Spinal cord (tissue), 10 donors: Measurements from ENCODE around the gene AARSD1. TPM values are rescaled to one million over a fixed set of nuclear protein-coding genes. Genes with fewer than 3 reads are reported as not detected.
"Not testable (repeated sequence)": the region's sequence is repeated elsewhere in the genome, so short reads cannot be mapped to it uniquely, and the experiment has no call there.

Experiments used
- DNase-seq, 6 donors: peaks; one replicate each; pipeline versions ENCODE4 v3.0.0 to v3.0.0-alpha.2; 2013 to 2015; ENCODE audit warnings: low spot score in 6 of 6, low read depth in 4 of 6
- H3K27ac ChIP-seq: one replicate; pipeline ENCODE4 v1.5.1; 2013; ENCODE audit warnings: low read depth, low read length, control low read depth
- H3K27me3 ChIP-seq: one replicate; pipeline ENCODE4 v1.6.1; 2013; ENCODE audit warnings: low read length; ENCODE audit not compliant: control insufficient read depth, insufficient read depth
- H3K36me3 ChIP-seq: one replicate; pipeline ENCODE4 v1.6.1; 2013; ENCODE audit warnings: low read length; ENCODE audit not compliant: control insufficient read depth, insufficient read depth
- H3K4me1 ChIP-seq: one replicate; pipeline ENCODE4 v1.6.1; 2013; ENCODE audit warnings: low read length; ENCODE audit not compliant: control insufficient read depth, insufficient read depth
- H3K4me3 ChIP-seq: one replicate; pipeline ENCODE4 v1.5.1; 2013; ENCODE audit warnings: low read depth, low read length, control low read depth
- H3K9me3 ChIP-seq: one replicate; pipeline ENCODE4 v1.6.1; 2013; ENCODE audit warnings: low read length; ENCODE audit not compliant: control insufficient read depth, insufficient read depth
- WGBS: methylation state at CpG from one replicate; pipeline ENCODE4 v1.1.5; 2013; ENCODE audit warnings: missing lambda C conversion rate; ENCODE audit not compliant: insufficient coverage; 5-methylcytosine and 5-hydroxymethylcytosine counted together
- polyA plus RNA-seq, 2 donors: library from polyadenylated mRNA; unstranded; fragments of 120-200 nt; gene quantifications; one replicate each; pipeline ENCODE4 v1.2.1, GENCODE V29; 2013; ENCODE audit not compliant: insufficient read length in 2 of 2
- total RNA-seq, 2 donors: library from RNA; depleted of rRNA in 1 of 2; stranded (reverse); fragments of 120-200 nt in 1 of 2; fragments of >200 nt in 1 of 2; gene quantifications; one replicate each; pipeline versions ENCODE4 v1.2.3 to v1.2.4, GENCODE V29; 2013 to 2014
- donor health status: healthy.

The AARSD1 gene
- total and polyA plus RNA-seq, 4 donors, result 20.8 to 91.2 (median 51.9) TPM

DNA sequence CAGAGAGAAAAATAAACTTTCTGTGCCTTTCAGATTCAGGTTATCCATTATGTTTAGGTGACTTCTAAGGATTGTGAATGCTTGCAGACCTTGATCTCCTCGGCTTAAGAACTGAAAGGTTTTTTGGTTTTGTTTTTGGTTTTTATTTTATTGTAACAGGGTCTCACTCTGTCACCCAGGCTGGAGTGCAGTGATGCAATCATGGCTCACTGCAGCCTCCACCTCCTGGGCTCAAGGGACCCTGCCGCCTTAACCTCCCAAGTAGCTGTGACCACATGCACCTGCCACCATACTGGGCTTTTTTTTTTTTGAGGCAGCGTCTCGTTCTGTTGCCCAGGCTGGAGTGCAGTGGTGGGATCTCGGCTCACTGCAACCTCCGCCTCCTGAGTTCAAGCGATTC is 40.8 kb downstream of the AARSD1 start:
- 93% methylated on average over 6 of the region's 7 CpGs for WGBS
- not testable (repeated sequence) for H3K36me3 ChIP-seq, H3K4me3 ChIP-seq, H3K27me3 ChIP-seq, H3K27ac ChIP-seq, DNase-seq, H3K9me3 ChIP-seq, H3K4me1 ChIP-seq

DNA sequence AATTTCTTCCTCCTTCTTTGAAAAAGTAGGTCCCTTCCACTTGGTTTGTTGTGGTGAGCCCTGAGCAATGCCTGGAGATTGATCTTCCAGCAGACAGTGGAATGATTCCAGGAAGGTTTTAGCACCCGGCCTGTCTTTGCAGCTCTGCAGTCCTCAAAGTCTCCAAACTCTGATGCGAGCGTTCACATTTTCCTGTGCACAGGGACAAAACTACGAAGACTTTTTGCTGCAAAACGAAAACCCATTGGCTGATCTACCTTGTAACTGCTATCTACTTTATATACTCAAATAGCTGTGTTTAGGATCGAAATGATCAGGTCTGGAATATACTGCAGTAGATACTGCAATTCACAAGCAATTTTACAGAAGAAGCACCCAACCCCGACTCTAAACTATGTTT is 42.0 kb downstream of the AARSD1 start:
- H3K27me3 ChIP-seq, result no peaks in the 10 kb centered on the region
- DNase-seq, result no peak
- WGBS, result 87% methylated on average over 4 of the region's 7 CpGs
- no peaks in the 10 kb centered on the region for H3K4me1 ChIP-seq
- H3K27ac ChIP-seq, result no peak overlapping the region
- H3K36me3 ChIP-seq, result no peaks in the 10 kb centered on the region
- H3K9me3 ChIP-seq, result no peaks in the 10 kb centered on the region
- H3K4me3 ChIP-seq, result no peak overlapping the region

DNA sequence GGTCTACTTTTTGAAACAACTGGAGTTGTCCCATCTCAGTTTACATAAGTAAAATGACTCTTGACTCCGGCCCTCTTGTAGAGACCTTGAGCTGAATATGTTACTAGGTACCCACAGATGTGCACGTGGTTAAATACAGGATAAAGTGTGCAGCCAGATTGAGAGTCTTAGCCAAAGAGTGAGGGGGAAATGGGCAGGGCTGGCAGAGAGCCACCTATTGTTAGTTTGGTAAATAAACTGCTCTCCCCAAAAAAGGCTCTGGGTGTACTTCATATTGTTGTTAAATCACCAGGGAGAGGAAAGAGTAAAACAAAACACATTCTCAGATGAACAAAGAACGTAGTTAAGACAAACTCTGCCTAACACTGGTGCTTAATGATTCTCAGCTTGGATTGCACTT is 43.3 kb downstream of the AARSD1 start:
- Histone ChIP-seq H3K36me3 (no peaks in the 10 kb centered on the region), H3K27ac (no peak overlapping the region), H3K4me3 (no peak overlapping the region), H3K9me3 (no peaks in the 10 kb centered on the region), H3K27me3 (no peaks in the 10 kb centered on the region), H3K4me1 (no peaks in the 10 kb centered on the region)
- peak in 1 of 6 donors; percentile 26 for DNase-seq
- WGBS, result 63% methylated on average over 2 of the region's 3 CpGs

DNA sequence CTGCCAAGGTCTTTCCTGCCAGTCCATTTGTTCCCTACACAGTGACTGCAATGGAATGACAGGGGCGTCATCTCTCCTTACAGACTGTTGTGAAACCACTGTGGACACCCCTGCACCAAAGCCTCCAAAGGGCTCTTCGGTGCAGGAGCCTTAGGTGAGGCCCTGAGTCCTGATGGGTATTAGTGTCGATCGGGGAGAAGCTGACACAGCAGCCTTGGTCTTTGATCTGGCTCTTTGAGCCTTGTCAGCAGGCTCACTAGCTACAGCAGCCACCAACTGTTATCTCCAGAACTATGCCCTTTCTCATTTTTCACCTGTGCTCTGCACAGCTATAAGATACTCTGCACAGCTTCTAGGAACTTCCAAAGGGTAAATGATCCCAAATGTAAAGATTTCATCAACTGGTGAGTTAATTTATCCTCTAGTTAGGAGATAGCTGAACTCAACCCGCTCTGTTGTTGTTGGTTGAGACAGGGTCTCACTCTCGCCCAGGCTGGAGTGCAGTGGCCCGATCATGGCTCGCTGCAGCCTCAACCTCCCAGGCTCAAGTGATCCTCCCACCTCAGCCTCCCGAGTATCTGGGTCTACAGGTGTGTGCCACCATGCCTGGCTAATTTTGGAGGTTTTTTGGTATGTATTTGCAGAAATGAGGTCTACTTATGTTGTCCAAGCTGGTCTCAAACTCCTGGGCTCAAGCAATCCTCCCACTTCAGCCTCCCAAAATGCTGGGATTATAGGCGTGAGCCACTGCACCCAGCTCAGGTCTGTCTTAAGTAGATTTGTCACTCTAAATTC is 44.0 kb downstream of the AARSD1 start:
- Histone ChIP-seq H3K27ac (no peak overlapping the region), H3K27me3 (no peaks in the 10 kb centered on the region), H3K36me3 (no peaks in the 10 kb centered on the region), H3K4me1 (no peaks in the 10 kb centered on the region), H3K4me3 (no peak overlapping the region), H3K9me3 (no peaks in the 10 kb centered on the region)
- WGBS, result 44% methylated on average over 4 of the region's 10 CpGs
- DNase-seq, result no peak

DNA sequence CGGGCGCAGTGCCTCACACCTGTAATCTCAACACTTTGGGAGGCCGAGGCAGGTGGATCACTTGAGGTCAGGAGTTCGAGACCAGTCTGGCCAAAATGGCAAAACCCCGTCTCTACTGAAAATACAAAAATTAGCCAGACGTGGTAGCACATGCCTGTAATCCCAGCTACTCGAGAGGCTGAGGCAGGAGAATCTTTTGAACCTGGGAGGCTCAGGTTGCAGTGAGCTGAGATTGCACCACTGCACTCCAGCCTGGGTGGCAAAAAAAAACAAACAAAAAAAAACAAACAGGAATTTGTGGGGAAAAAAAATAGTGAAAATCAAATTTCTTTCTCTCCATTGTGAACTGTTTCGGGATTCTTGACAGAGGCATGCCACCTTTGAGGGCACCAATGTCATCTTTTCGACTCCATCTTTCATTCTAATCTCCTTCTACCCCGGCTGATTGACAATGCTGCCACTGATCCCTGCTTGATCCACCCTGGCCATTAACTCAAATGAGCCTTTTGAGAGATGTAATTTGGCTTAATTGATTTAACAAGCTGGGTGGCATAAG is 44.7 kb downstream of the AARSD1 start:
- not testable (repeated sequence) for H3K27ac ChIP-seq, H3K9me3 ChIP-seq, H3K4me1 ChIP-seq, H3K36me3 ChIP-seq, H3K27me3 ChIP-seq, H3K4me3 ChIP-seq
- DNase-seq, result peak in 1 of 6 donors; percentile 3
- 58% methylated on average over 2 of the region's 10 CpGs for WGBS

DNA sequence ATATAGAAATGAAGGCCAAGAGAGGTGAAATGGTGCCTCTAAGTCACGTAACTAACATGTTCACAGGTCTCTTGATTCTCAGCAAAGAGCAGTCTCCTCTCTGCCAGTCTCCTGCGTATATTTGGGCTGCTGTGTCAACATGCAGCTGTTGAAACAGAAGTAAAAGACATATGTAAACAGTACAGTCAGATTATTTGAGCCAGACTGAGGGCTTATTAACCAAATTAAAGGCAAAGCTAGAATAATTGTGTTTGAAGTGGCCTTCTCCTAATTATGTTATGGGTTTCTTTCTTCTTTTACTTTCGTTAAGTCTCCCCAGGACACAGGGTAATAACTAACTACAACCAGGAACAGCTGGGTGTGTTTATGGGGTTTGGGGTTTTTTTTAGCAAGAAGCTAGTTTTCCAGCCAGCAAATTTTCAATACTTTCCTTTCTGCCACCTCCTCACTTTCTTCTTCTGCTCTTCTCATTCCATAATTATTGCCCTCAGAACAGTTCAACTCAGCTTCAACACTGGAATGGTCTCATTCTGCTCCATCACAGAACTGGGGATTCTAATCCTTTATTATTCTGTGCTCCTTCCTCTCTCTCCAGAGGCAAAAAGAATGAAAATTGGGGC is 45.2 kb downstream of the AARSD1 start:
- Histone ChIP-seq H3K36me3 (no peaks in the 10 kb centered on the region), H3K27ac (no peak overlapping the region), H3K4me1 (no peaks in the 10 kb centered on the region), H3K4me3 (no peak overlapping the region), H3K27me3 (no peaks in the 10 kb centered on the region), H3K9me3 (no peaks in the 10 kb centered on the region)
- DNase-seq, result no peak
- WGBS, result no CpG with 5 or more reads among the region's 3 CpGs

DNA sequence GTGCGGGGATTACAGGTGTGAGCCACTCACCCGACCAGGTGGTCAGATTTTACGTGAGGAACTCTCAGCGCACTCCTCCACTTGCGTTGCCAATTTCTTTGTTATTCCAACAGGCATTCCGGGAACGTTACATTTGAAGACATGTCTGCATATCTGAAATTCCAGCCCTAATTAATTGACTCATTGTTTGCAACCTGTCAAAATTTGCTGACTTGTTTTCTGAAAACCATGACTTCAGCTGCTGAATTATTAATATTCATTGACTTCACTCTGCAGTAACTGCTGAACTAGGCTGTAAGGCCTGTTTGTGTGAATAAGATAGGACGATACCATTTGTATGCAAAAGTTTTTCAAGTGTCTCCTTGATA is 47.0 kb downstream of the AARSD1 start:
- DNase-seq, result peak in 1 of 6 donors; percentile 6

DNA sequence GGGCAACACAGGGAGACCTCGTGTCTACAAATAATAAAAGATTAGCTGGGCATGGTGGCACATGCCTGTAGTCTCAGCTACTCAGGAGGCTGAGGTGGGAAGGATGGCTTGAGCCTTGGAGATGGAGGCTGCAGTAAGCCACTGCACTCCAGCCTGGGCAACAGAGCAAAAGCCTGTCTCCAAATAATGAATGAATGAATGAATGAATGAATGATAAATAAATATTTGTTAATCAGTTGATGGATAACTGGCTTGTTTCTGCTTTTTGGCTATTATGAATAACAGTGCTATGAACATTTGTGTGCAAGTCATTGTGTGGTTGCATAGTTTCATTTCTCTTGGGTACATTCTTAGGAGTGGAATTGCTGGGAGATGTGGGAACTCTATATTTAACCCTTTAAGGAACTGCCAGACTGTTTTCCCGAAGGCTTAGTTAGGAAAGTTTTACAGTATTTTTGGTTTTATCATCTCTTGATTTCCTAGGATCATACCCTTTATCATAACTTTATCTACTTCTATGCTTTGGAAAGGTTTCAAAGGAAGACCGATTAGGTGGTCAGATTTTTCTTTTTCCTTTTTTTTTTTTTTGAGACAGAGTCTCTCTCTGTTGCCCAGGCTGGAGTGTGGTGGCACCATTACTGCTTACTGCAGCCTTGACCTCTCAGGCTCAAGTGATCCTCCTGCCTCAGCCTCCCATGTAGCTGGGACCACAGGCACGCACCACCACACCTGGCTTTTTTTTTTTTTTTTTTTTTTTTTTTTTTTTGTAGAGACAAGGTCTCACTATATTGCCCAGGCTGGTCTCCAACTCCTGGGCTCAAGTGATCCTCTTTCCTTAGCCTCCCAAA is 47.6 kb downstream of the AARSD1 start:
- H3K4me1 ChIP-seq, H3K27me3 ChIP-seq, H3K9me3 ChIP-seq, H3K4me3 ChIP-seq, H3K36me3 ChIP-seq, DNase-seq, H3K27ac ChIP-seq: not testable (repeated sequence)
- 90% methylated on average over 2 of the region's 4 CpGs for WGBS

More for the DNA sequence above, 47.0 kb downstream of the AARSD1 start:
- H3K27ac ChIP-seq, result no peak overlapping the region
- H3K9me3 ChIP-seq, result no peaks in the 10 kb centered on the region
- no peaks in the 10 kb centered on the region for H3K36me3 ChIP-seq
- H3K4me1 ChIP-seq, result no peaks in the 10 kb centered on the region
- 69% methylated on average over 7 of the region's 8 CpGs for WGBS
- H3K4me3 ChIP-seq, result no peak overlapping the region
- no peaks in the 10 kb centered on the region for H3K27me3 ChIP-seq

DNA sequence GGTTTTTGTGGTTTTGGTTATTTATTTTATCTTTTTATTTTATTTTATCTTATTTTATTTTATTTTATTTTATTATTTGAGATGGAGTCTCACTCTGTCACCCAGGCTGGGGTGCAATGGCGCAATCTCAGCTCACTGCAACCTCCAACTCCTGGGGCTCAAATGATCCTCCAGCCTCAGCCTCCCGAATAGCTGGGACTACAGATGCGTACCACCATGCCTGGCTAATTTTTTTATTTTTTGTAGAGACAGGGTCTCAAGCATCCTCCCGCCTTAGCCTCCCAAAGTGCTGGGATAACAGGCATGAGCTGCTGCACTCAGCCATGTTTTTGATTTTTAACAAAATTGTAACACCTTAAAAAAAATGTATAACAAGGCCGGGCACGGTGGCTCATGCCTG is 49.0 kb downstream of the AARSD1 start:
- WGBS, result 93% methylated on average over 4 of the region's 6 CpGs
- not testable (repeated sequence) for H3K36me3 ChIP-seq

More for the DNA sequence above, 49.0 kb downstream of the AARSD1 start:
- not testable (repeated sequence) for H3K4me1 ChIP-seq, DNase-seq, H3K9me3 ChIP-seq, H3K4me3 ChIP-seq, H3K27me3 ChIP-seq, H3K27ac ChIP-seq
